ENCODE measurements around the gene TLCD3B. TPM values are rescaled to one million over a fixed set of nuclear protein-coding genes. Genes with fewer than 3 reads are reported as not detected.
A peak's percentile ranks its signal among the peaks of the same experiment; 100 is the strongest.

Gene TLCD3B
- total RNA-seq, 2 donors from 2014 or later, result 0.16 to 0.49 TPM

DNA sequence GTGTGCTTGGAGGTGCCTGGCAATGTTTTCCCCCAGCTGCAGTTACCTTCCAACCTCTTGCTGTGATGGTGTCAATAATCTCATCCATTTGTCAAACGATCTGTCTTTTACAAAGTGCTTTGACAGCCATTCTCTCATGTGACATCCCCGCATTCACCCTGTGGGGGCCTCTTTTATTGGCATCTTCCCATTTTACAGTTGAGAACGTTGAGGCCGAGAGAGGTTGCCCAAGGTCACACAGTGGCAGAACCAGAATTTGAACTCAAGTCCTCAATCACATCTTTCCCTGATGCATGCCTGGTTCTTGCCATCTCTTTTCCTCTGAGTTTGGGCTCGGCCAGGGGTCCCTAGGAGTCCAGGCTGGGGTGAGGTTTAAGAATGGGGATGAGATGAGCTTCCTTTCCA lies 55.9 kb downstream of the TLCD3B start:
- Histone ChIP-seq H3K4me3 (peak overlapping the region; percentile 75), H3K27ac (no peak overlapping the region), H3K9ac (ENCODE audit: low read depth in 2 of 2, low read length in 2 of 2) (peak overlapping the region; percentile 92 to 96), H3K27me3 (no peaks in the 10 kb centered on the region), H3K4me1 (peaks cover 17% of the 10 kb centered on the region), H3K36me3 (peaks cover 13% of the 10 kb centered on the region), H3K9me3 (no peaks in the 10 kb centered on the region)
- intact Hi-C loops (cut with DNase I), result no loop called here
- DNase-seq, result no peak
- TF ChIP-seq, protein P1, sequence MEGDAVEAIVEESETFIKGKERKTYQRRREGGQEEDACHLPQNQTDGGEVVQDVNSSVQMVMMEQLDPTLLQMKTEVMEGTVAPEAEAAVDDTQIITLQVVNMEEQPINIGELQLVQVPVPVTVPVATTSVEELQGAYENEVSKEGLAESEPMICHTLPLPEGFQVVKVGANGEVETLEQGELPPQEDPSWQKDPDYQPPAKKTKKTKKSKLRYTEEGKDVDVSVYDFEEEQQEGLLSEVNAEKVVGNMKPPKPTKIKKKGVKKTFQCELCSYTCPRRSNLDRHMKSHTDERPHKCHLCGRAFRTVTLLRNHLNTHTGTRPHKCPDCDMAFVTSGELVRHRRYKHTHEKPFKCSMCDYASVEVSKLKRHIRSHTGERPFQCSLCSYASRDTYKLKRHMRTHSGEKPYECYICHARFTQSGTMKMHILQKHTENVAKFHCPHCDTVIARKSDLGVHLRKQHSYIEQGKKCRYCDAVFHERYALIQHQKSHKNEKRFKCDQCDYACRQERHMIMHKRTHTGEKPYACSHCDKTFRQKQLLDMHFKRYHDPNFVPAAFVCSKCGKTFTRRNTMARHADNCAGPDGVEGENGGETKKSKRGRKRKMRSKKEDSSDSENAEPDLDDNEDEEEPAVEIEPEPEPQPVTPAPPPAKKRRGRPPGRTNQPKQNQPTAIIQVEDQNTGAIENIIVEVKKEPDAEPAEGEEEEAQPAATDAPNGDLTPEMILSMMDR (IDR thresholded peaks at IDR 0.05), result no peak

Other genes with a start within 250 kb of the TLCD3B start
- 100 to 1,000 TPM in 1 of 2 donors, 10 to 100 TPM in 1; 60.7 to 150 TPM for gene KIF22, start 240.5 kb downstream of the TLCD3B start, total RNA-seq
- gene MAZ, start 224.7 kb downstream of the TLCD3B start, total RNA-seq, result 100 to 1,000 TPM; 286 to 441 TPM
- gene PRRT2, start 219.1 kb downstream of the TLCD3B start, total RNA-seq, result 1 to 10 TPM; 1.4 to 1.7 TPM
- 10 to 100 TPM; 16.0 to 45.0 TPM for gene PAGR1, start 215.1 kb downstream of the TLCD3B start, total RNA-seq
- 100 to 1,000 TPM; 427 to 450 TPM for gene MVP, start 210.8 kb downstream of the TLCD3B start, total RNA-seq
- gene CDIPT, start 168.0 kb downstream of the TLCD3B start, total RNA-seq, result 10 to 100 TPM; 58.1 to 62.7 TPM
- 10 to 100 TPM; 11.2 to 12.1 TPM for gene SEZ6L2, start 131.7 kb downstream of the TLCD3B start, total RNA-seq
- 1 to 10 TPM; 1.5 to 3.9 TPM for gene ASPHD1, start 130.8 kb downstream of the TLCD3B start, total RNA-seq
- 10 to 100 TPM; 17.7 to 28.8 TPM for gene KCTD13, start 105.0 kb downstream of the TLCD3B start, total RNA-seq
- gene TMEM219, start 69.2 kb downstream of the TLCD3B start, total RNA-seq, result 100 to 1,000 TPM; 149 to 174 TPM
- gene TAOK2, start 57.4 kb downstream of the TLCD3B start, total RNA-seq, result 10 to 100 TPM; 37.4 to 62.3 TPM
- gene HIRIP3, start 35.7 kb downstream of the TLCD3B start, total RNA-seq, result 10 to 100 TPM in 1 of 2 donors, 1 to 10 TPM in 1; 7.5 to 18.4 TPM
- gene INO80E, start 35.0 kb downstream of the TLCD3B start, total RNA-seq, result 10 to 100 TPM; 46.9 to 80.2 TPM
- gene DOC2A, start 20.2 kb downstream of the TLCD3B start, total RNA-seq, result 10 to 100 TPM in 1 of 2 donors, 1 to 10 TPM in 1; 4.8 to 12.9 TPM
- gene C16orf92, start 8.1 kb downstream of the TLCD3B start, total RNA-seq, result not detected
- 1,000 to 10,000 TPM; 2,396 to 2,926 TPM for gene ALDOA, start 34.5 kb upstream of the TLCD3B start, total RNA-seq
- 100 to 1,000 TPM; 111 to 156 TPM for gene PPP4C, start 44.7 kb upstream of the TLCD3B start, total RNA-seq
- gene TBX6, start 60.7 kb upstream of the TLCD3B start, total RNA-seq, result 1 to 10 TPM in 1 of 2 donors, under 1 TPM in 1; 0.85 to 1.6 TPM
- gene YPEL3, start 64.9 kb upstream of the TLCD3B start, total RNA-seq, result 10 to 100 TPM; 15.5 to 39.2 TPM
- gene GDPD3, start 82.3 kb upstream of the TLCD3B start, total RNA-seq, result 10 to 100 TPM; 40.4 to 95.2 TPM
- 100 to 1,000 TPM; 208 to 298 TPM for gene MAPK3, start 91.9 kb upstream of the TLCD3B start, total RNA-seq
- 10 to 100 TPM; 16.5 to 20.0 TPM for gene CORO1A, start 152.3 kb upstream of the TLCD3B start, total RNA-seq
- gene BOLA2B, start 162.4 kb upstream of the TLCD3B start, total RNA-seq, result 100 to 1,000 TPM; 109 to 237 TPM
- 100 to 1,000 TPM in 1 of 2 donors, 10 to 100 TPM in 1; 70.2 to 114 TPM for gene SLX1A, start 162.6 kb upstream of the TLCD3B start, total RNA-seq
- 10 to 100 TPM; 47.8 to 59.0 TPM for gene SULT1A3, start 168.0 kb upstream of the TLCD3B start, total RNA-seq
- gene NPIPB13, start 217.2 kb upstream of the TLCD3B start, total RNA-seq, result 10 to 100 TPM in 1 of 2 donors, 1 to 10 TPM in 1; 1.6 to 10.4 TPM